IMR-90 (cell line): Measurements from ENCODE around the gene MAP7. TPM values are rescaled to one million over a fixed set of nuclear protein-coding genes. Genes with fewer than 3 reads are reported as not detected.

Experiments used
- ATAC-seq: fragments of 200-7000 bp; cut with Tn5 transposase; 2 replicates; pipeline ENCODE4 v1.9.1; 2020; ENCODE audit warnings: low read depth, mild to moderate bottlenecking, moderate library complexity
- BruUV-seq: library from RNA; stranded (reverse); fragments of 400-500 nt; replicated peaks from 2 replicates; lab custom pipeline; 2021; lab: Mats Ljungman, UMichigan
- CTCF ChIA-PET: fragments of 300-600 bp; formaldehyde crosslinking; extraction: SDS; loops from one replicate; lab custom pipeline; 2021; ENCODE audit warnings: antibody characterized with exemption; lab: Yijun Ruan, JAX
- POLR2A ChIA-PET: fragments of 300-600 bp; sonication (Branson Sonifier 250); formaldehyde crosslinking; loops from one replicate; lab custom pipeline; 2022; ENCODE audit warnings: antibody characterized with exemption; ENCODE audit not compliant: unreplicated experiment; lab: Charles Lee
- DNase-seq: peaks from one replicate; pipeline ENCODE4 v3.0.0; 2013
- H2AFZ ChIP-seq: replicated peaks from 2 replicates; pipeline ENCODE3; 2013; ENCODE audit warnings: low read length, mild to moderate bottlenecking; ENCODE audit not compliant: poor library complexity
- H2AK5ac ChIP-seq: 2 replicates; pipeline ENCODE4 v1.6.1; 2013; ENCODE audit warnings: low read depth, low read length, inconsistent platforms
- H2AK9ac ChIP-seq: replicated peaks from 2 replicates; pipeline ENCODE3; 2013; ENCODE audit warnings: mild to moderate bottlenecking, low read depth, low read length, moderate library complexity; ENCODE audit not compliant: poor library complexity
- H2BK120ac ChIP-seq: 2 replicates; pipeline ENCODE4 v1.6.1; 2013; ENCODE audit warnings: low read depth, low read length, inconsistent platforms
- H2BK15ac ChIP-seq: 3 replicates; pipeline ENCODE4 v1.6.1; 2013; ENCODE audit warnings: low read depth, low read length, inconsistent platforms
- H2BK20ac ChIP-seq: 2 replicates; pipeline ENCODE4 v1.6.1; 2013; ENCODE audit warnings: low read depth, mild to moderate bottlenecking, inconsistent platforms, low read length, moderate library complexity
- H2BK5ac ChIP-seq: 2 replicates; pipeline ENCODE4 v1.6.1; 2013; ENCODE audit warnings: mild to moderate bottlenecking, low read depth, low read length, inconsistent platforms; ENCODE audit not compliant: poor library complexity, severe bottlenecking
- H3K14ac ChIP-seq: replicated peaks from 2 replicates; pipeline ENCODE4 v1.6.1; 2013; ENCODE audit warnings: low read depth, low read length, inconsistent platforms
- H3K18ac ChIP-seq: 2 replicates; pipeline ENCODE4 v1.6.1; 2013; ENCODE audit warnings: low read depth, low read length, control low read depth
- H3K23ac ChIP-seq: 2 replicates; pipeline ENCODE4 v1.6.1; 2013; ENCODE audit warnings: low read depth, low read length, inconsistent platforms
- H3K27ac ChIP-seq: 2 replicates; pipeline ENCODE4 v1.5.1; 2013; ENCODE audit warnings: mild to moderate bottlenecking, control low read depth, low read length; ENCODE audit not compliant: insufficient read depth
- H3K27me3 ChIP-seq: 2 replicates; pipeline ENCODE4 v1.6.1; 2013; ENCODE audit warnings: low read length; ENCODE audit not compliant: control insufficient read depth, insufficient read depth
- H3K36me3 ChIP-seq: 2 replicates; pipeline ENCODE4 v1.6.1; 2013; ENCODE audit warnings: low read length, mixed read lengths; ENCODE audit not compliant: control insufficient read depth, insufficient read depth
- H3K4ac ChIP-seq: 2 replicates; pipeline ENCODE4 v1.6.1; 2013; ENCODE audit warnings: low read depth, low read length, inconsistent platforms
- H3K4me1 ChIP-seq: 2 replicates; pipeline ENCODE4 v1.6.1; 2013; ENCODE audit warnings: low read length, mixed read lengths; ENCODE audit not compliant: control insufficient read depth, insufficient read depth
- H3K4me2 ChIP-seq: 2 replicates; pipeline ENCODE4 v1.6.1; 2013; ENCODE audit warnings: low read depth, mild to moderate bottlenecking, control low read depth, low read length, moderate library complexity
- H3K4me3 ChIP-seq: 2 replicates; pipeline ENCODE4 v1.5.1; 2013; ENCODE audit warnings: low read depth, mild to moderate bottlenecking, control low read depth, low read length, moderate library complexity; ENCODE audit not compliant: insufficient read depth
- H3K56ac ChIP-seq: 2 replicates; pipeline ENCODE4 v1.6.1; 2013; ENCODE audit warnings: low read length, inconsistent platforms; ENCODE audit not compliant: insufficient read depth; ENCODE audit errors: extremely low read depth
- H3K79me1 ChIP-seq, 2 experiments: 2 replicates each; pipeline ENCODE4 v1.6.1; 2013; ENCODE audit warnings: low read length in 2 of 2, inconsistent platforms in 1 of 2, low read depth in 1 of 2
- H3K9ac ChIP-seq: 2 replicates; pipeline ENCODE4 v1.6.1; 2013; ENCODE audit warnings: low read depth, low read length, control low read depth
- H3K9me1 ChIP-seq: 2 replicates; pipeline ENCODE4 v1.6.1; 2013; ENCODE audit warnings: low read length, inconsistent platforms; ENCODE audit not compliant: insufficient read depth
- H3K9me3 ChIP-seq: 2 replicates; pipeline ENCODE4 v1.6.1; 2013; ENCODE audit warnings: low read length; ENCODE audit not compliant: control insufficient read depth, insufficient read depth
- H4K20me1 ChIP-seq: 2 replicates; pipeline ENCODE4 v1.6.1; 2013; ENCODE audit warnings: low read length, inconsistent platforms; ENCODE audit not compliant: insufficient read depth
- H4K5ac ChIP-seq: 2 replicates; pipeline ENCODE4 v1.6.1; 2013; ENCODE audit warnings: mild to moderate bottlenecking, low read depth, low read length, control low read depth
- H4K8ac ChIP-seq, 2 experiments: 2 replicates each; pipeline ENCODE4 v1.6.1; 2013; ENCODE audit warnings: low read depth in 2 of 2, low read length in 2 of 2, control low read depth in 1 of 2, inconsistent platforms in 1 of 2
- H4K91ac ChIP-seq: 2 replicates; pipeline ENCODE4 v1.6.1; 2013; ENCODE audit warnings: low read depth, low read length, inconsistent platforms; ENCODE audit not compliant: insufficient read depth
- BHLHE40 ChIP-seq: fragments of 150-350 bp; IDR thresholded peaks from 2 replicates; pipeline ENCODE4 v1.6.1; 2016; ENCODE audit warnings: mild to moderate bottlenecking, low read depth, low read length
- CEBPB ChIP-seq: IDR thresholded peaks from 2 replicates; pipeline ENCODE4 v1.6.1; 2012; ENCODE audit warnings: low read depth, low read length, improper control_type of control experiment
- CHD1 ChIP-seq: IDR thresholded peaks from 2 replicates; pipeline ENCODE4 v1.6.1; 2012; ENCODE audit warnings: low read depth, low read length, improper control_type of control experiment
- ELK1 ChIP-seq: fragments of 150-350 bp; IDR thresholded peaks from 2 replicates; pipeline ENCODE4 v1.6.1; 2016; ENCODE audit warnings: low read depth, mild to moderate bottlenecking, low read length, moderate library complexity, borderline replicate concordance
- FOS ChIP-seq: fragments of 150-350 bp; IDR thresholded peaks from 2 replicates; pipeline ENCODE4 v1.6.1; 2016; ENCODE audit warnings: low read depth, low read length
- MAFK ChIP-seq: IDR thresholded peaks from 2 replicates; pipeline ENCODE4 v1.6.1; 2012; ENCODE audit warnings: low read depth, low read length, improper control_type of control experiment
- MAZ ChIP-seq: IDR thresholded peaks from 2 replicates; pipeline ENCODE4 v1.6.1; 2012; ENCODE audit warnings: low read depth, mild to moderate bottlenecking, low read length, improper control_type of control experiment, moderate library complexity, borderline replicate concordance
- MXI1 ChIP-seq: IDR thresholded peaks from 2 replicates; pipeline ENCODE4 v1.6.1; 2012; ENCODE audit warnings: low read depth, mild to moderate bottlenecking, low read length, moderate library complexity, borderline replicate concordance
- NFE2L2 ChIP-seq: fragments of 150-350 bp; IDR thresholded peaks from 2 replicates; pipeline ENCODE4 v1.6.1; 2016; ENCODE audit warnings: low read depth, mild to moderate bottlenecking, low read length
- POLR2A ChIP-seq: IDR thresholded peaks from 2 replicates; pipeline ENCODE4 v1.6.1; 2012; ENCODE audit warnings: mild to moderate bottlenecking, low read depth, low read length
- RAD21 ChIP-seq: IDR thresholded peaks from 2 replicates; pipeline ENCODE4 v1.6.1; 2012; ENCODE audit warnings: low read length, improper control_type of control experiment
- RCOR1 ChIP-seq: IDR thresholded peaks from 2 replicates; pipeline ENCODE4 v1.6.1; 2012; ENCODE audit warnings: mild to moderate bottlenecking, low read length, improper control_type of control experiment; ENCODE audit not compliant: insufficient replicate concordance
- RFX5 ChIP-seq: IDR thresholded peaks from 2 replicates; pipeline ENCODE4 v1.8.0; 2012; ENCODE audit warnings: low read depth, mild to moderate bottlenecking, low read length, moderate library complexity
- SMC3 ChIP-seq: fragments of 150-350 bp; IDR thresholded peaks from 2 replicates; pipeline ENCODE4 v1.6.1; 2016; ENCODE audit warnings: low read depth, mild to moderate bottlenecking, antibody characterized with exemption, low read length, moderate library complexity
- USF2 ChIP-seq: fragments of 150-350 bp; IDR thresholded peaks from 2 replicates; pipeline ENCODE4 v1.6.1; 2017; ENCODE audit warnings: mild to moderate bottlenecking, antibody characterized with exemption, low read length, low read depth
- WGBS, 2 experiments: methylation state at CpG; one replicate each; pipeline versions ENCODE4 v1.1.5 to v1.1.7; 2013; ENCODE audit warnings: missing lambda C conversion rate in 2 of 2; ENCODE audit not compliant: insufficient read length in 1 of 2; ENCODE audit errors: extremely low coverage in 2 of 2; 5-methylcytosine and 5-hydroxymethylcytosine counted together
- dilution Hi-C: fragments of 300-500 bp; cut with HindIII; formaldehyde crosslinking; loops from one replicate; pipeline ENCODE4 v1.14.3; 2018; ENCODE audit warnings: low sequenced_read_pairs; ENCODE audit not compliant: unreplicated experiment
- in situ Hi-C: fragments of 300-500 bp; cut with MboI; formaldehyde crosslinking; loops from 3 replicates; pipeline ENCODE4 v1.14.3; 2019; ENCODE audit warnings: low sequenced_read_pairs, inconsistent platforms, mixed read lengths
- intact Hi-C: fragments of 100-400 bp; cut with micrococcal nuclease; formaldehyde crosslinking; loops from 2 replicates; pipeline ENCODE4 v1.10.0; 2022
- polyA plus RNA-seq, 3 experiments: library from polyadenylated mRNA; depleted of rRNA; stranded (reverse); fragments of >200 nt; gene quantifications; 2 replicates each; pipeline ENCODE4 v1.2.3, GENCODE V29; 2012; ENCODE audit warnings: low replicate concordance in 1 of 3
- total RNA-seq: library from RNA; depleted of rRNA; stranded (reverse); fragments of >200 nt; gene quantifications from 2 replicates; pipeline ENCODE4 v1.2.3, GENCODE V29; 2012

Gene MAP7
- total and polyA plus RNA-seq, 2 of the 4 experiments (the other 2 are of a cell fraction) = 0.19 to 0.36 TPM

GRCh38 chr6:136544326-136544725, 5.9 kb downstream of the MAP7 start:
- in situ Hi-C loops (loop anchor here (25.0 kb wide), 1 partner anchor 1082 kb away; no protein-coding TSS in a partner anchor), intact Hi-C loops (loop anchor here (10.0 kb wide), 1 partner anchor 190 kb away; no protein-coding TSS in a partner anchor), dilution Hi-C loops (no loop called here)
- no peak for DNase-seq
- Histone ChIP-seq H3K27me3 (peaks cover 28% of the 10 kb centered on the region), H3K4me2 (no peak overlapping the region), H2BK120ac (no peak overlapping the region), H2AFZ (no peak overlapping the region), H2BK15ac (no peak overlapping the region), H3K79me1 (no peaks in the 10 kb centered on the region), H3K14ac (no peak overlapping the region), H3K23ac (no peak overlapping the region), H4K91ac (no peak overlapping the region), H2BK20ac (no peak overlapping the region), H3K4me3 (no peak overlapping the region), H4K20me1 (no peaks in the 10 kb centered on the region), H3K9me3 (no peaks in the 10 kb centered on the region), H3K9ac (no peak overlapping the region), H3K9me1 (no peaks in the 10 kb centered on the region), H4K8ac (no peak overlapping the region), H2BK5ac (no peak overlapping the region), H2AK9ac (no peak overlapping the region), H3K56ac (no peak overlapping the region), H3K18ac (no peak overlapping the region), H3K27ac (no peak overlapping the region), H3K4me1 (peaks cover under 1% of the 10 kb centered on the region; the same call in 1 of the 2 replicates), H3K36me3 (no peaks in the 10 kb centered on the region), H3K4ac (no peak overlapping the region), H2AK5ac (no peak overlapping the region), H4K5ac (no peak overlapping the region)
- ChIA-PET CTCF (no interaction called here), POLR2A (no interaction called here)
- BruUV-seq = no TSS peak
- no peak for ATAC-seq
- TF ChIP-seq MAFK (no peak), RAD21 (no peak), POLR2A (no peak), RCOR1 (no peak), CHD1 (no peak), MXI1 (no peak), RFX5 (no peak), NFE2L2 (no peak), BHLHE40 (no peak), USF2 (no peak), FOS (no peak), ELK1 (no peak), MAZ (no peak), SMC3 (no peak), CEBPB (no peak)
- no CpG with 5 or more reads among the region's 1 CpG for WGBS, 2 experiments
